H9 (cell line): ENCODE results near the gene CABP4. TPM values are rescaled to one million over a fixed set of nuclear protein-coding genes. Genes with fewer than 3 reads are reported as not detected.

ENCODE experiments used
- DNase-seq: peaks from one replicate; pipeline ENCODE4 v3.0.0-alpha.2; 2017
- H2AFZ ChIP-seq: one replicate; pipeline ENCODE4 v1.6.1; 2013; ENCODE audit warnings: mild to moderate bottlenecking, low read length, control low read depth, moderate library complexity
- H2AK5ac ChIP-seq: 2 replicates; pipeline ENCODE4 v1.6.1; 2013; ENCODE audit warnings: low read length, control low read depth, mixed read lengths; ENCODE audit not compliant: insufficient read length
- H2BK120ac ChIP-seq: one replicate; pipeline ENCODE4 v1.6.1; 2013; ENCODE audit warnings: low read depth, mild to moderate bottlenecking, low read length, control low read depth, inconsistent platforms; ENCODE audit not compliant: poor library complexity, severe bottlenecking
- H2BK12ac ChIP-seq: 2 replicates; pipeline ENCODE4 v1.6.1; 2013; ENCODE audit warnings: low read length, control low read depth, mixed read lengths, low read depth; ENCODE audit not compliant: insufficient read length
- H2BK15ac ChIP-seq: 2 replicates; pipeline ENCODE4 v1.6.1; 2013; ENCODE audit warnings: low read depth, low read length, control low read depth
- H2BK20ac ChIP-seq: one replicate; pipeline ENCODE4 v1.6.1; 2013; ENCODE audit warnings: low read depth, mild to moderate bottlenecking, low read length, control low read depth, inconsistent platforms; ENCODE audit not compliant: poor library complexity, severe bottlenecking
- H2BK5ac ChIP-seq: 2 replicates; pipeline ENCODE4 v1.6.1; 2013; ENCODE audit warnings: low read length, control low read depth, mixed read lengths; ENCODE audit not compliant: insufficient read length
- H3K14ac ChIP-seq: 2 replicates; pipeline ENCODE4 v1.6.1; 2013; ENCODE audit warnings: low read length, control low read depth; ENCODE audit not compliant: insufficient read depth
- H3K18ac ChIP-seq: 2 replicates; pipeline ENCODE4 v1.6.1; 2013; ENCODE audit warnings: low read depth, mild to moderate bottlenecking, mixed read lengths, low read length, control low read depth; ENCODE audit not compliant: insufficient read length
- H3K23ac ChIP-seq: 2 replicates; pipeline ENCODE4 v1.6.1; 2013; ENCODE audit warnings: low read length, control low read depth, mixed read lengths, low read depth; ENCODE audit not compliant: insufficient read length
- H3K23me2 ChIP-seq: 2 replicates; pipeline ENCODE4 v1.6.1; 2013; ENCODE audit warnings: low read depth, mild to moderate bottlenecking, mixed read lengths, low read length, control low read depth; ENCODE audit not compliant: insufficient read length, poor library complexity, severe bottlenecking
- H3K27ac ChIP-seq: 2 replicates; pipeline ENCODE4 v1.5.1; 2013; ENCODE audit warnings: low read length, control low read depth, mixed read lengths, low read depth; ENCODE audit not compliant: insufficient read length
- H3K27me3 ChIP-seq: 2 replicates; pipeline ENCODE4 v1.6.1; 2013; ENCODE audit warnings: low read length, control low read depth, inconsistent platforms; ENCODE audit not compliant: insufficient read depth
- H3K4ac ChIP-seq: 2 replicates; pipeline ENCODE4 v1.6.1; 2013; ENCODE audit warnings: low read depth, mild to moderate bottlenecking, control low read depth, inconsistent platforms, low read length, moderate library complexity
- H3K4me1 ChIP-seq: 2 replicates; pipeline ENCODE4 v1.6.1; 2013; ENCODE audit warnings: low read length, control low read depth, inconsistent platforms; ENCODE audit not compliant: insufficient read depth
- H3K4me2 ChIP-seq: 2 replicates; pipeline ENCODE4 v1.6.1; 2013; ENCODE audit warnings: low read length, control low read depth, mixed read lengths; ENCODE audit not compliant: insufficient read length, insufficient read depth
- H3K56ac ChIP-seq: 2 replicates; pipeline ENCODE4 v1.6.1; 2013; ENCODE audit warnings: low read depth, mild to moderate bottlenecking, mixed read lengths, low read length, control low read depth; ENCODE audit not compliant: insufficient read length
- H3K79me1 ChIP-seq: 2 replicates; pipeline ENCODE4 v1.6.1; 2013; ENCODE audit warnings: low read depth, mild to moderate bottlenecking, moderate library complexity, low read length, control low read depth, inconsistent platforms; ENCODE audit not compliant: insufficient read depth, poor library complexity, severe bottlenecking
- H3K79me2 ChIP-seq: 2 replicates; pipeline ENCODE4 v1.6.1; 2013; ENCODE audit warnings: low read length, control low read depth, inconsistent platforms; ENCODE audit not compliant: insufficient read depth
- H3K9ac ChIP-seq: 2 replicates; pipeline ENCODE4 v1.6.1; 2013; ENCODE audit warnings: low read length, control low read depth, mixed read lengths; ENCODE audit not compliant: insufficient read length; ENCODE audit errors: extremely low read depth
- H3K9me3 ChIP-seq: one replicate; pipeline ENCODE4 v1.6.1; 2013; ENCODE audit warnings: low read depth, low read length, inconsistent platforms; ENCODE audit not compliant: control insufficient read depth
- H3T11ph ChIP-seq: one replicate; pipeline ENCODE4 v1.6.1; 2013; ENCODE audit warnings: mild to moderate bottlenecking, low read length, control low read depth, inconsistent platforms
- H4K20me1 ChIP-seq: one replicate; pipeline ENCODE4 v1.6.1; 2013; ENCODE audit not compliant: control insufficient read depth, insufficient read length, insufficient read depth
- H4K5ac ChIP-seq: 2 replicates; pipeline ENCODE4 v1.6.1; 2013; ENCODE audit warnings: low read depth, mild to moderate bottlenecking, mixed read lengths, low read length, control low read depth; ENCODE audit not compliant: insufficient read length
- H4K8ac ChIP-seq: replicated peaks from 2 replicates; pipeline ENCODE4 v1.6.1; 2013; ENCODE audit warnings: low read length, control low read depth, mixed read lengths, low read depth; ENCODE audit not compliant: insufficient read length
- H4K91ac ChIP-seq: 2 replicates; pipeline ENCODE4 v1.6.1; 2013; ENCODE audit warnings: low read depth, mild to moderate bottlenecking, moderate library complexity, mixed read lengths, low read length, control low read depth; ENCODE audit not compliant: insufficient read length
- H3K27ac Mint-ChIP-seq, 3 experiments: 2 replicates in 2 of 3; 3 replicates in 1 of 3; pipeline ENCODE4 v1.8.0; 2020 to 2021; ENCODE audit warnings: mixed read lengths in 3 of 3, mild to moderate bottlenecking in 1 of 3, moderate library complexity in 1 of 3
- H3K27me3 Mint-ChIP-seq: 2 replicates; pipeline ENCODE4 v1.8.0; 2021; ENCODE audit warnings: low read depth, mild to moderate bottlenecking, moderate library complexity, mixed read lengths
- H3K36me3 Mint-ChIP-seq, 3 experiments: 2 replicates in 2 of 3; 3 replicates in 1 of 3; pipeline ENCODE4 v1.8.0; 2020 to 2021; ENCODE audit warnings: low read depth in 3 of 3, mixed read lengths in 3 of 3; ENCODE audit not compliant: insufficient read depth in 1 of 3
- H3K4me1 Mint-ChIP-seq, 2 experiments: 2 replicates each; pipeline ENCODE4 v1.8.0; 2020; ENCODE audit warnings: mixed read lengths in 2 of 2
- H3K4me3 Mint-ChIP-seq, 2 experiments: 2 replicates in 1 of 2; 3 replicates in 1 of 2; pipeline ENCODE4 v1.8.0; 2020 to 2021; ENCODE audit warnings: mild to moderate bottlenecking in 2 of 2, mixed read lengths in 2 of 2, moderate library complexity in 1 of 2
- H3K9me3 Mint-ChIP-seq, 2 experiments: 2 replicates in 1 of 2; 3 replicates in 1 of 2; pipeline ENCODE4 v1.8.0; 2020; ENCODE audit warnings: mild to moderate bottlenecking in 2 of 2, mixed read lengths in 2 of 2, moderate library complexity in 1 of 2
- WGBS: extraction: QIAGEN DNeasy Blood & Tissue Kit; methylation state at CpG from one replicate; pipeline ENCODE4 v1.1.7; 2013; ENCODE audit warnings: missing lambda C conversion rate, low lambda C conversion rate, mixed read lengths; ENCODE audit not compliant: insufficient read length; ENCODE audit errors: extremely low coverage; 5-methylcytosine and 5-hydroxymethylcytosine counted together
- total RNA-seq: library from RNA; stranded (reverse); gene quantifications from 2 replicates; pipeline ENCODE4 v1.2.1, GENCODE V29; 2021
- TF ChIP-seq, protein P1 (sequence below): fragments of 200-600 bp; sonication (generic); conservative IDR thresholded peaks from 3 replicates; pipeline ENCODE4 v1.8.0; 2021; ENCODE audit warnings: antibody characterized with exemption, mild to moderate bottlenecking

CABP4 gene
- total RNA-seq, 1 experiment from 2014 or later: not detected

DNA sequence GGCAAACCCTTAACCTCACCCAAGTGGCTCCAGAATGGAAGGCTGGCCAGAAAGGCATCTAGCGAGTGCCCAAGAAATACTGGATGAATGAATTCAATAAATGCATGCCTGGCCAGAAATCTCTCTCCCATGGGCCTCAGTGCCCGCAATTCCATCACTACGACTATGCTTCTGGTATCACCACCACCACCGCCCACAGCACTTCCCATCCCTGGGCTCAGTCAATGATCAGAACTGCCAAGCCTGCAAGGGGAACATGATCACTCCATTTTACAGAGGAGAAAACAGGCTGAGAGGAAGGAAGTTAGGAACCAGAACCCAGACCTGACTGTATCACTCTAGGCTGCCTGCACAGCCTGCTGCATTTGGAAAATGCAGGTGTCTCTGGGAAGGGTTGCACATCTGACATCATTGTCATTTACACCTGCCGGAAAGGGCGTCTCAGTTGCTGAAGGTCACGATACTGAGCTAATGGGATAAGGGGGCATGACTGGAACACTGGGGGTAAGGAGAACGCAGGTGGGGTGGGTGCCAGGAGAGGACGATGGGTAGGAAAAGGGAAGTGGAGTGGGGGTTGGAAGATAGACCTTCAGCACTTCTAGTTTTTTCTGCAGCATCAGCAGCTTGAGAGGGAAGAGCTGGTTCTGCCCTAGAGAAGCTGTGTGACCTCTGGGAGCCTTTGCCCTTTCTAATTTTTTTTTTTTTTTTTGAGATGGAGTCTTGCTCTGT, 5.9 kb upstream of the CABP4 start:
- H2BK15ac ChIP-seq: no peak overlapping the region
- H3K79me2 ChIP-seq: no peaks in the 10 kb centered on the region
- WGBS: no CpG with 5 or more reads among the region's 9 CpGs
- H2AFZ ChIP-seq: no peak overlapping the region
- H3K4ac ChIP-seq: no peak overlapping the region
- H3K4me2 ChIP-seq: no peak overlapping the region
- H3K56ac ChIP-seq: no peak overlapping the region
- H2BK120ac ChIP-seq: no peak overlapping the region
- no peak overlapping the region for H4K5ac ChIP-seq
- H3K23me2 ChIP-seq: peaks cover 3% of the 10 kb centered on the region
- H3K4me3 Mint-ChIP-seq: no peak overlapping the region
- H3K36me3 Mint-ChIP-seq: no peaks in the 10 kb centered on the region; a peak in 1 of 7 replicates
- no peaks in the 10 kb centered on the region for H3K9me3 ChIP-seq
- H3K9ac ChIP-seq: no peak overlapping the region
- H3K27ac ChIP-seq: no peak overlapping the region
- no peak overlapping the region for H3K18ac ChIP-seq
- H3K4me1 ChIP-seq: no peaks in the 10 kb centered on the region
- no peak overlapping the region for H2AK5ac ChIP-seq
- no peaks in the 10 kb centered on the region for H4K20me1 ChIP-seq
- H3K79me1 ChIP-seq: no peaks in the 10 kb centered on the region
- H3K27ac Mint-ChIP-seq: no peak overlapping the region; a peak in 1 of 7 replicates
- H2BK12ac ChIP-seq: no peak overlapping the region
- no peak overlapping the region for H2BK20ac ChIP-seq
- H2BK5ac ChIP-seq: no peak overlapping the region
- no peaks in the 10 kb centered on the region for H3K9me3 Mint-ChIP-seq
- H3K14ac ChIP-seq: no peak overlapping the region
- TF ChIP-seq, protein P1, sequence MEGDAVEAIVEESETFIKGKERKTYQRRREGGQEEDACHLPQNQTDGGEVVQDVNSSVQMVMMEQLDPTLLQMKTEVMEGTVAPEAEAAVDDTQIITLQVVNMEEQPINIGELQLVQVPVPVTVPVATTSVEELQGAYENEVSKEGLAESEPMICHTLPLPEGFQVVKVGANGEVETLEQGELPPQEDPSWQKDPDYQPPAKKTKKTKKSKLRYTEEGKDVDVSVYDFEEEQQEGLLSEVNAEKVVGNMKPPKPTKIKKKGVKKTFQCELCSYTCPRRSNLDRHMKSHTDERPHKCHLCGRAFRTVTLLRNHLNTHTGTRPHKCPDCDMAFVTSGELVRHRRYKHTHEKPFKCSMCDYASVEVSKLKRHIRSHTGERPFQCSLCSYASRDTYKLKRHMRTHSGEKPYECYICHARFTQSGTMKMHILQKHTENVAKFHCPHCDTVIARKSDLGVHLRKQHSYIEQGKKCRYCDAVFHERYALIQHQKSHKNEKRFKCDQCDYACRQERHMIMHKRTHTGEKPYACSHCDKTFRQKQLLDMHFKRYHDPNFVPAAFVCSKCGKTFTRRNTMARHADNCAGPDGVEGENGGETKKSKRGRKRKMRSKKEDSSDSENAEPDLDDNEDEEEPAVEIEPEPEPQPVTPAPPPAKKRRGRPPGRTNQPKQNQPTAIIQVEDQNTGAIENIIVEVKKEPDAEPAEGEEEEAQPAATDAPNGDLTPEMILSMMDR: no peak
- no peak overlapping the region for H4K8ac ChIP-seq
- H3K23ac ChIP-seq: no peak overlapping the region
- peaks cover 15% of the 10 kb centered on the region for H3K27me3 Mint-ChIP-seq
- 0 out of 4 replicates have a peak, but pooled peaks cover 2 to 7% of the 10 kb centered on the region in 2 experiments for H3K4me1 Mint-ChIP-seq
- H4K91ac ChIP-seq: no peak overlapping the region
- no peak for DNase-seq
- H3K27me3 ChIP-seq: no peaks in the 10 kb centered on the region
- H3T11ph ChIP-seq: no peak overlapping the region
